EH (cell line): Measurements from ENCODE around the gene PCDHA5.

Source experiments
- DNase-seq: peaks from one replicate; pipeline ENCODE4 v3.0.0-alpha.2; 2015; ENCODE audit warnings: low read depth

The PCDHA5 gene

DNA sequence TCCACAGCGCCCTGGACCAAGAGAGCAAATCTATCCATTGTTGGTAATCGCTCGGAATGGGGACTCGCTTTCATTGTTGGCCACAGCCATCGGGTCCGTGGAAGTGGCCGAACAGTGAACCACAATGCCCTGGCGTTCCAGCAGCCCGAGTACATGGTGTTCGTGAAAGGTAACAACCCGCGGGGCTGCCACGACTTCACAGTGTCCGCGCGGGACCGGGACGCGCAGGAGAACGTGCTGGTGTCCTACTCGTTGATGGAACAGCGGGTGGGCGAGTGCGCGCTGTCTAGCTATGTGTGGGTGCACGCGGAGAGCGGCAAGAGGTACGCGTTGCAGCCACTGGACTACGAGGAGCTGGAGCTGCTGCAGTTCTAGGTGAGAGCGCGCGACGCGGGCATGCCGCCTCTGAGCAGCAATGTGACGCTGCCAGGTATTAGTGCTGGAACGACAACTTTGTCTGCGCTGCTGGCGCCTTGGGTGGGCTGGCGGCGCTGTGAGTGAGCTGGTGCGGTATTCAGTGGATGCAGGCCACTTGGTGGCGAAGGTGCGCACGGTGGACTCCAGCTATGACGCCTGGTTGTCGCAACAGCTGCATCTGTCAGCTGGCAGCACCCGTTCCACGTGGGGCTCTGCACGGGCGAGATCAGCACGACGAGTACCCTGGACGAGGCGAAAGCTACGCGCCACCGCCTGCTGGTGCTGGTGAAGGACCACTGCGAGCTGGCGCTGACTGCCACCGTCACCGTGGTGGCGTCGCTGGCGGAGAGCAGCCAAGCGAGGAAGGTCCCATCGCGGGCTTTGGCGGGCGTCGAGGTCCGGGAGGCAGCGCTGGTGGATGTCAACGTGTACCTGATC is 41.3 kb downstream of the PCDHA5 start:
- DNase-seq, result no peak

DNA sequence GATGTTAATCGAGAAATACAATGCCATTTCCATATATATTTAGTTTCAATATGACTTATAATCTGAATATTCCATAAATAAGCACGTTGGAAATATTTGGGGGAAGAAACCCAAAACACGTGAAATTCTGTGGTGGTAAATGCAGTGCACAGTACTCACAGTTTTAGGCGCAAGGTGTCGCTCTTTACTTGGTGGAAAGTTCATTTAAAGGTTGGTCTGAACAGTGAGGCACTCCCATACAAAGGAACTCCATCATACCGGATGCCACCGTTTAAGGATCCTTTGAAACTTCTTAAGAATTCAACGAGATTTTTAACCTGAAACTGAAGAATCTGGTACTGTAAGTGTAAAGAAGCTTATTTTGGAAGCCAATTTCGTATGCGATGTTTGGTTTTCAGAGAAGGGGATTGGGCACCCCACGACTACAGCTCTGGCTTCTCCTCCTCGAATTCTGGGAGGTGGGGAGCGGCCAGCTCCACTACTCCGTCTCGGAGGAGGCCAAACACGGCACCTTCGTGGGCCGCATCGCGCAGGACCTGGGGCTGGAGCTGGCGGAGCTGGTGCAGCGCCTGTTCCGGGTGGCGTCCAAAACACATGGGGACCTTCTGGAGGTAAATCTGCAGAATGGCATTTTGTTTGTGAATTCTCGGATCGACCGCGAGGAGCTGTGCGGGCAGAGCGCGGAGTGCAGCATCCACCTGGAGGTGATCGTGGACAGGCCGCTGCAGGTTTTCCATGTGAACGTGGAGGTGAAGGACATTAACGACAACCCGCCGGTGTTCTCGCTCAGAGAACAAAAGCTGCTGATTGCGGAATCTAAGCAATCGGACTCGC is 47.5 kb downstream of the PCDHA5 start, which contains the start of gene PCDHA11:
Gene PCDHA11 (plus strand): TSS at position 237 of the 834 bp plus-strand sequence. CDS start 147 bp downstream, at position 384.
- DNase-seq, result no peak

DNA sequence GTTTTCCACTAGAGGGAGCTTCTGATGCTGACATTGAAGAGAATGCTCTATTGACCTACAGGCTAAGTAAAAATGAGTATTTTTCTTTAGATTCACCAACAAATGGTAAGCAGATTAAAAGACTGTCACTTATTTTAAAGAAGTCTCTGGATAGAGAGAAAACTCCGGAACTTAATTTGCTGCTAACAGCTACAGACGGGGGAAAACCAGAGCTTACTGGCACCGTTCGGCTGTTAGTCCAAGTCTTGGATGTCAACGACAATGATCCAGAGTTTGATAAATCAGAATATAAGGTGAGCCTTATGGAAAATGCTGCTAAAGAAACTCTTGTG is 48.1 kb downstream of the PCDHA5 start:
- DNase-seq, result no peak

DNA sequence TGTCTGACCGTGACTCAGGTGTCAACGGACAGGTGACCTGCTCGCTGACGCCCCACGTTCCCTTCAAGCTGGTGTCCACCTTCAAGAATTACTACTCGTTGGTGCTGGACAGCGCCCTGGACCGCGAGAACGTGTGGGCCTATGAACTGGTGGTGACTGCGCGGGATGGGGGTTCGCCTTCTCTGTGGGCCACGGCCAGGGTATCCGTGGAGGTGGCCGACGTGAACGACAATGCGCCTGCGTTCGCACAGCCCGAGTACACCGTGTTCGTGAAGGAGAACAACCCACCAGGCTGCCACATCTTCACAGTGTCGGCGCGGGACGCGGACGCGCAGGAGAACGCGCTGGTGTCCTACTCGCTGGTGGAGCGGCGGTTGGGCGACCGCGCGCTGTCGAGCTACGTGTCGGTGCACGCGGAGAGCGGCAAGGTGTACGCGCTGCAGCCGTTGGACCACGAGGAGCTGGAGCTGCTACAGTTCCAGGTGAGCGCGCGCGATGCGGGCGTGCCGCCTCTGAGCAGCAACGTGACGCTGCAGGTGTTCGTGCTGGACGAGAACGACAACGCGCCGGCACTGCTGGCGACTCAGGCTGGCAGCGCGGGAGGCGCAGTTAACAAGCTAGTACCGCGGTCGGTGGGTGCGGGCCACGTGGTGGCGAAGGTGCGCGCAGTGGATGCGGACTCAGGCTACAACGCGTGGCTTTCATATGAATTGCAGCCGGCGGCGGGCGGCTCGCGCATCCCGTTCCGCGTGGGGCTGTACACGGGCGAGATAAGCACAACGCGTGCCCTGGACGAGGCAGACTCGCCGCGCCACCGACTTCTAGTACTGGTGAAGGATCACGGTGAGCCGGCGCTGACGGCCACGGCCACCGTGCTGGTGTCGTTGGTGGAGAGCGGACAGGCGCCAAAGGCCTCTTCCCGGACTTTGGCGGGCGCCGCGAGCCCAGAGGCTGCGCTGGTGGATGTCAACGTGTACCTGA is 49.1 kb downstream of the PCDHA5 start:
- no peak for DNase-seq
